ENCODE measurements around the gene NCK2. TPM values are rescaled to one million over a fixed set of nuclear protein-coding genes. Genes with fewer than 3 reads are reported as not detected.

Gene NCK2
- total and polyA plus RNA-seq, 9 of the 15 experiments (the other 6 are each of a cell fraction or from before 2014, with no cell fraction given) = 0.90 to 27.9 (median 15.9) TPM

GRCh38 chr2:105849431-105850179, 104.9 kb downstream of the NCK2 start:
- no peaks in the 10 kb centered on the region for H3K4me1 ChIP-seq (replicated peaks in 1 of 2; ENCODE audit: control insufficient read depth in 2 of 2, insufficient read depth in 2 of 2, low read length in 2 of 2)
- no peaks in the 10 kb centered on the region for H4K20me1 ChIP-seq (replicated peaks; ENCODE audit: control insufficient read depth, insufficient read depth, low read length)
- H3K36me3 ChIP-seq (ENCODE audit: control insufficient read depth, insufficient read depth, low read length) = no peaks in the 10 kb centered on the region
- no peaks in the 10 kb centered on the region for H3K9me3 ChIP-seq (replicated peaks; ENCODE audit: control insufficient read depth, insufficient read depth, low read depth, low read length)
- H3K4me2 ChIP-seq (ENCODE audit: insufficient read depth, low read length) = no peak overlapping the region
- no peak overlapping the region for H3K27ac ChIP-seq (ENCODE audit: extremely low read depth, low read depth, low read length)
- ChIA-PET CTCF (ENCODE audit: low intra/inter-chr PET ratio) (no interaction called here), POLR2A (interaction anchor here (0.7 to 1.3 kb wide), 2 partner anchors 9 to 45 kb away, joined by 3 to 4 read pairs; no protein-coding TSS in a partner anchor)
- H2AFZ ChIP-seq (ENCODE audit: low read depth, low read length) = no peak overlapping the region
- intact Hi-C loops (cut with micrococcal nuclease) (loop anchor here (5.0 kb wide), 1 partner anchor 52 kb away; no protein-coding TSS in a partner anchor), in situ Hi-C loops (cut with MboI) (no loop called here)
- no peak overlapping the region for H3K4me3 ChIP-seq
- no peak for ATAC-seq
- no TSS peak for BruUV-seq (replicated peaks)
- H3K9ac ChIP-seq (ENCODE audit: insufficient read depth in 1 of 2, low read depth in 2 of 2, low read length in 2 of 2) = no peak overlapping the region
- peaks cover 24% of the 10 kb centered on the region for H3K79me2 ChIP-seq (ENCODE audit: control insufficient read depth, insufficient read depth, low read length)
- DNase-seq (ENCODE audit: extremely low read depth in 1 of 4, low spot score in 3 of 4) = no peak
- 74% methylated on average over 4 of the region's 4 CpGs for WGBS (ENCODE audit: insufficient coverage, low coverage, missing lambda C conversion rate)
- no peaks in the 10 kb centered on the region for H3K9me1 ChIP-seq (ENCODE audit: control insufficient read depth, insufficient read depth, low read length)
- no peaks in the 10 kb centered on the region for H3K27me3 ChIP-seq (ENCODE audit: control insufficient read depth in 2 of 2, insufficient read depth in 2 of 2, low read length in 2 of 2)
- FAIRE-seq = no peak
- no peak for TF ChIP-seq ZNF449 (CRISPR knock-in tag; IDR thresholded peaks at IDR 0.05)
- no peak for TF ChIP-seq ZBTB49 (CRISPR knock-in tag; IDR thresholded peaks at IDR 0.05; ENCODE audit: borderline replicate concordance)
- TF ChIP-seq ETS1 (conservative IDR thresholded peaks at IDR 0.05; ENCODE audit: control insufficient read depth, low read depth, low read length) = no peak
- TF ChIP-seq ZNF41 (CRISPR knock-in tag; conservative IDR thresholded peaks at IDR 0.05) = no peak
- TF ChIP-seq ETS2 (tag; IDR thresholded peaks at IDR 0.05; ENCODE audit: borderline replicate concordance, poor library complexity, severe bottlenecking) = no peak
- no peak for TF ChIP-seq TCF7 (IDR thresholded peaks at IDR 0.05; ENCODE audit: borderline replicate concordance)
- no peak for TF ChIP-seq HINFP (tag; conservative IDR thresholded peaks at IDR 0.05; ENCODE audit: low read depth)
- no peak for TF ChIP-seq ID3 (CRISPR knock-in tag; IDR thresholded peaks at IDR 0.05)
- TF ChIP-seq ID3 (tag; IDR thresholded peaks at IDR 0.05) = no peak
- TF ChIP-seq CCNT2 (IDR thresholded peaks at IDR 0.05; ENCODE audit: borderline replicate concordance, extremely low read depth, insufficient read length, low read depth, low read length) = no peak
- TF ChIP-seq ZEB2 (IDR thresholded peaks at IDR 0.05) = no peak
- no peak for TF ChIP-seq ZFX (CRISPR knock-in tag; IDR thresholded peaks at IDR 0.05)
- no peak for TF ChIP-seq ZKSCAN3 (CRISPR knock-in tag; IDR thresholded peaks at IDR 0.05)
- no peak for TF ChIP-seq ZSCAN29 (IDR thresholded peaks at IDR 0.05)
- no peak for TF ChIP-seq HIVEP1 (CRISPR knock-in tag; IDR thresholded peaks at IDR 0.05)

Measured in K562 (cell line).